Body of pancreas (tissue), 4 donors: ENCODE measurements around the gene ZBTB21. TPM values are rescaled to one million over a fixed set of nuclear protein-coding genes. Genes with fewer than 3 reads are reported as not detected.

Source experiments
- ATAC-seq: fragments of 150-250 bp; one replicate; pipeline ENCODE4 v1.9.1; 2016
- DNase-seq, 4 donors: peaks; one replicate each; pipeline ENCODE4 v3.0.0-alpha.2; 2019
- H3K27ac ChIP-seq, 4 donors: fragments of 200-600 bp; sonication (generic); 1 replicate in 3 of 4; 2 replicates in 1 of 4; pipeline versions ENCODE4 v1.5.1 to v1.6.1; 2016 to 2019; ENCODE audit warnings: mild to moderate bottlenecking in 1 of 4, mixed read lengths in 1 of 4, moderate library complexity in 1 of 4
- H3K27me3 ChIP-seq, 2 donors: fragments of 200-600 bp; sonication (generic); one replicate each; pipeline ENCODE4 v1.6.0; 2016; ENCODE audit warnings: mild to moderate bottlenecking in 1 of 2
- H3K36me3 ChIP-seq, 2 donors: fragments of 200-600 bp; sonication (generic); replicated peaks in 1 of 2; 2 replicates each; pipeline ENCODE4 v1.5.1; 2016; ENCODE audit warnings: low read depth in 2 of 2; ENCODE audit not compliant: insufficient read depth in 1 of 2
- H3K4me1 ChIP-seq: fragments of 200-600 bp; sonication (generic); one replicate; pipeline ENCODE4 v1.6.0; 2016
- H3K4me3 ChIP-seq, 2 donors: fragments of 200-600 bp; sonication (generic); 1 replicate in 1 of 2; 2 replicates in 1 of 2; pipeline ENCODE4 v1.5.1; 2016 to 2019
- H3K9me3 ChIP-seq, 3 donors: fragments of 200-600 bp; sonication (generic); 1 replicate in 2 of 3; 2 replicates in 1 of 3; pipeline ENCODE4 v1.5.1; 2016
- POLR2A ChIP-seq, 3 donors: fragments of 450-650 bp; IDR thresholded peaks; one replicate each; pipeline ENCODE4 v1.6.1; 2016; ENCODE audit warnings: antibody characterized with exemption in 3 of 3, mild to moderate bottlenecking in 2 of 3
- WGBS, 2 donors: methylation state at CpG; one replicate each; pipeline ENCODE4 v1.1.5; 2017; 5-methylcytosine and 5-hydroxymethylcytosine counted together
- intact Hi-C: fragments of 100-400 bp; cut with DNase I; formaldehyde crosslinking; loops from one replicate; pipeline ENCODE4 v1.15.1; 2023
- total RNA-seq, 2 donors: library from RNA; depleted of rRNA; stranded (reverse); fragments of >200 nt; gene quantifications; one replicate each; pipeline ENCODE4 v1.1.0, GENCODE V29; 2016
- TF ChIP-seq, protein P1 (sequence below), 7 experiments: fragments of 450-650 bp in 4 of 7; fragments of 200-600 bp in 3 of 7; sonication (generic) in 3 of 7; IDR thresholded peaks; one replicate each; pipeline ENCODE4 v1.5.1; 2016 to 2019; ENCODE audit warnings: antibody characterized with exemption in 7 of 7

The ZBTB21 gene
- total RNA-seq, 2 donors from 2014 or later = 4.2 to 10.2 TPM

DNA sequence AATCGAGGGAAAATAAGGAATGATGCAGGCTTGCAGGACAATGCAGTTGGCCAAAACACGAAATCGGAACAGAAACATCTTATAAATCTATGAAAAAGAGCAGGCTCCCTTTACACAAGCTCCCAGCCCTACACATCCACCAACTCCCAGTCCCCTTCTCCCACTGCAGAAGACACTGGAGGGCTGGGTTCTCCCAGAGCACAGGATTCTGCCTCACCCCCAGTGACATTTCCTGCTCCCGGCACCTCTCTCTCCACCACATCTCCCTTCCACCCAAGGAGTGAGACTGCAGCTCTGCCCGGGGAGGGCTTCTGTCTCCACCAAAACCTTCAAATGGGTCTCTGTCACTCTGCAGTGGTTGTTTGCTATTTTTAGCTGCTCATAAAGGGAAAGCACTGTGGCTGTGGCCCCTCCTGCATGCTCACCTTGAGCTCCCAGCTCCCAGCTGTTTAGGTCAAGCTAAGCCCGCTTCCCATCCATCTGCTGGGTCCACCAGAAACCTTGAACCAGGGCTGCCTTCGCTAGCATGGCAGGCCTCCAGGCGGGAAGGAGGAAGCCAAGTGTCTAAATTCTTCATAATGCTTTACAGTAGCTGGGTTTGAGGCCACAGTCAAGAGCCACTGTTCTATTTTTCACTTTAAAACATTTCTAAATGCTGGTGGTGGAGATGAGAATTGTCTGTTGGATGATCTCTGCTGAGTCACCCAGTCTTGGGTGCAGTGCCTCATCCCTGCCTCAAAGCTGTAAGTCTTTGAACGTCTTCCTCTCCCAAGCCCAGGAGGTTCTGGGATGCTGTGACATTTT, 53.0 kb downstream of the ZBTB21 start:
- Histone ChIP-seq H3K9me3 (no peaks in the 10 kb centered on the region), H3K27ac (peak overlapping the region in 1 of 4 donors; percentile 49), H3K27me3 (no peaks in the 10 kb centered on the region), H3K4me1 (peaks cover 22% of the 10 kb centered on the region), H3K4me3 (no peak overlapping the region), H3K36me3 (no peaks in the 10 kb centered on the region)
- TF ChIP-seq, protein P1, sequence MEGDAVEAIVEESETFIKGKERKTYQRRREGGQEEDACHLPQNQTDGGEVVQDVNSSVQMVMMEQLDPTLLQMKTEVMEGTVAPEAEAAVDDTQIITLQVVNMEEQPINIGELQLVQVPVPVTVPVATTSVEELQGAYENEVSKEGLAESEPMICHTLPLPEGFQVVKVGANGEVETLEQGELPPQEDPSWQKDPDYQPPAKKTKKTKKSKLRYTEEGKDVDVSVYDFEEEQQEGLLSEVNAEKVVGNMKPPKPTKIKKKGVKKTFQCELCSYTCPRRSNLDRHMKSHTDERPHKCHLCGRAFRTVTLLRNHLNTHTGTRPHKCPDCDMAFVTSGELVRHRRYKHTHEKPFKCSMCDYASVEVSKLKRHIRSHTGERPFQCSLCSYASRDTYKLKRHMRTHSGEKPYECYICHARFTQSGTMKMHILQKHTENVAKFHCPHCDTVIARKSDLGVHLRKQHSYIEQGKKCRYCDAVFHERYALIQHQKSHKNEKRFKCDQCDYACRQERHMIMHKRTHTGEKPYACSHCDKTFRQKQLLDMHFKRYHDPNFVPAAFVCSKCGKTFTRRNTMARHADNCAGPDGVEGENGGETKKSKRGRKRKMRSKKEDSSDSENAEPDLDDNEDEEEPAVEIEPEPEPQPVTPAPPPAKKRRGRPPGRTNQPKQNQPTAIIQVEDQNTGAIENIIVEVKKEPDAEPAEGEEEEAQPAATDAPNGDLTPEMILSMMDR (IDR thresholded peaks at IDR 0.05) = no peak
- TF ChIP-seq POLR2A (IDR thresholded peaks at IDR 0.05) = no peak
- peak in 1 of 4 donors; percentile 21 for DNase-seq
- 69 to 82% methylated on average over 9 of the region's 9 CpGs for WGBS, 2 donors
- intact Hi-C loops = loop anchor here (10.0 kb wide), 2 partner anchors 48 to 62 kb away; no protein-coding TSS in a partner anchor
- no peak for ATAC-seq

GRCh38 chr21:41955516-41955915, 54.6 kb downstream of the ZBTB21 start:
- no peaks in the 10 kb centered on the region for H3K27me3 ChIP-seq
- intact Hi-C loops = loop anchor here (10.0 kb wide), 2 partner anchors 49 to 61 kb away; no protein-coding TSS in a partner anchor
- DNase-seq (no peak), ATAC-seq (no peak)
- no peak overlapping the region for H3K27ac ChIP-seq
- TF ChIP-seq POLR2A (IDR thresholded peaks at IDR 0.05) = no peak
- TF ChIP-seq, protein P1 (IDR thresholded peaks at IDR 0.05) = no peak
- no peaks in the 10 kb centered on the region for H3K36me3 ChIP-seq
- WGBS, 2 donors = 83 to 85% methylated on average over 10 of the region's 10 CpGs
- H3K4me1 ChIP-seq = peaks cover 33% of the 10 kb centered on the region
- no peaks in the 10 kb centered on the region for H3K9me3 ChIP-seq
- no peak overlapping the region for H3K4me3 ChIP-seq

- DNase-seq = no peak
- TF ChIP-seq POLR2A (IDR thresholded peaks at IDR 0.05) = no peak
- TF ChIP-seq, protein P1 (IDR thresholded peaks at IDR 0.05) = no peak
Observed at GRCh38 chr21:41954654-41955499, 55.3 kb downstream of the ZBTB21 start.

DNA sequence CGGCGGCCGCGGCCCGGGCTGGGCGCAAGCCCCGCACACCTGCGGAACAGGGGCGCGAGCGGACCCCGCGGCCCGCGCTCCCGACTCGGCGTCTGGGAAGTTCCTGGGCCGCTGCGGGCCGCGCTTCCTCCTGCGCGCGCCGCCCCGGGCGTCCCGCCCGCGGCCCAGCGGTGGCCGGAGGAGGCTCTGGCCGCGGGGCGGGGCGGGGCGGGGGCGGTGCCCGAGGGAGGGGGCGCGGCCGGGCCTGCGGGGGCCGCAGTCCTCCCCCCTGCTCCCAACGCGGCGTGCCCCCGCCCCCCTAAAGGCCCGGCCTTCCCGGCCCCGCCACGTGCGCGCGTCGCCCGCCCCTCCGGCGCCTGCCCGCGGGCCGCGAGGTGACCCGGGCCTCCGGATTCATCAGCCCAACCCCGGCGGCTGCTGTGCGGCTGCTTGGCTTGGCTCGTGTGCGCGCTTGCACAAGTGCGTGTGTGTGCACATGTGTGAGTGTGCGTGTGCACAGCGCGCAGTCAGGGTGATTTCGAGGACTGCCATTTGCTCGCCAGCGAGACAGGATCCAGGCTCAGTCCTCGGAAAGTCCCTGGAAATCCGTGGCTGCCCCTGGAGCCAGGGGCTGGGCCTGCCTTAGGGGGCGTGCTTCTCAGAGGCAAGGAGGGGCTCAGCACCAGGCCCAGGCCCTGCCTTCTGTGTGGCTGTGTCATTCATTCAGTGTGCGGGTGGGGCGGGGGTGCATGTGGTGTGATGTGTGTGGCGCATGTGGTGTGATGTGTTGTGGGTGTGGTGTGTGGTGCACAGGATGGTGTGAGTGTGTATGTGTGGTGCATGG, 56.1 kb downstream of the ZBTB21 start, which contains the start of gene C2CD2:
Gene C2CD2, minus strand, starts transcription at position 188 of the 823 bp plus-strand sequence. CDS start 370 bp downstream, outside the sequence.
- WGBS, 2 donors = 14 to 80% methylated on average over 4 to 29 of the region's 85 CpGs
- TF ChIP-seq, protein P1 (IDR thresholded peaks at IDR 0.05) = peak in 1 of 7 experiments; percentile 2
- TF ChIP-seq POLR2A (IDR thresholded peaks at IDR 0.05) = peak in 1 of 3 donors; percentile 5
- intact Hi-C loops = loop anchor here (10.0 kb wide), 2 partner anchors 51 to 59 kb away; no protein-coding TSS in a partner anchor
- Histone ChIP-seq H3K9me3 (no peaks in the 10 kb centered on the region), H3K36me3 (no peaks in the 10 kb centered on the region), H3K4me3 (peak within 1 kb of the TSS; percentile 65 to 88), H3K27ac (peak within 1 kb of the TSS; percentile 25 to 72 (median 62)), H3K4me1 (peaks cover 33% of the 10 kb centered on the region), H3K27me3 (no peaks in the 10 kb centered on the region)
- ATAC-seq (peak; percentile 84), DNase-seq (peak; percentile 65 to 74 (median 67))

More at GRCh38 chr21:41954654-41955499, 55.3 kb downstream of the ZBTB21 start:
- Histone ChIP-seq H3K4me1 (peaks cover 33% of the 10 kb centered on the region), H3K27ac (peak overlapping the region in 3 of 4 donors; percentile 25 to 56 (median 44)), H3K36me3 (no peaks in the 10 kb centered on the region), H3K27me3 (no peaks in the 10 kb centered on the region), H3K9me3 (no peaks in the 10 kb centered on the region), H3K4me3 (no peak overlapping the region)
- intact Hi-C loops = loop anchor here (10.0 kb wide), 2 partner anchors 50 to 60 kb away; no protein-coding TSS in a partner anchor
- 92% methylated on average over 20 of the region's 20 CpGs for WGBS, 2 donors
- no peak for ATAC-seq
